Caco-2 (cell line): ENCODE data around the gene CDK5RAP1. TPM values are rescaled to one million over a fixed set of nuclear protein-coding genes. Genes with fewer than 3 reads are reported as not detected.

Experiments used
- BruUV-seq: library from RNA; stranded (reverse); fragments of 400-500 nt; replicated peaks from 2 replicates; lab custom pipeline; 2021; lab: Mats Ljungman, UMichigan
- CTCF ChIA-PET: fragments of 300-600 bp; sonication (Branson Sonifier 250); formaldehyde crosslinking; loops from one replicate; lab custom pipeline; 2022; ENCODE audit warnings: antibody characterized with exemption; lab: Charles Lee
- POLR2A ChIA-PET: fragments of 300-600 bp; sonication (Branson Sonifier 250); formaldehyde crosslinking; loops from one replicate; lab custom pipeline; 2022; ENCODE audit warnings: antibody characterized with exemption; lab: Charles Lee
- DNase-seq, 2 experiments: peaks; one replicate each; pipeline versions ENCODE4 v3.0.0 to v3.0.0-alpha.2; 2020 to 2022
- H3K27me3 ChIP-seq: replicated peaks from 2 replicates; pipeline ENCODE4 v1.6.0; 2011; ENCODE audit warnings: low read length; ENCODE audit not compliant: control insufficient read depth, insufficient read depth
- H3K36me3 ChIP-seq: 2 replicates; pipeline ENCODE4 v1.5.1; 2011; ENCODE audit warnings: low read length; ENCODE audit not compliant: control insufficient read depth, insufficient read depth
- H3K4me1 ChIP-seq: fragments of 250-450 bp; sonication (Bioruptor Pico); 2 replicates; pipeline ENCODE4 v1.5.1; 2020; ENCODE audit warnings: mild to moderate bottlenecking
- H3K4me3 ChIP-seq: 2 replicates; pipeline ENCODE4 v1.5.1; 2011; ENCODE audit warnings: low read depth, mild to moderate bottlenecking, control low read depth, low read length
- H3K9me3 ChIP-seq: fragments of 250-450 bp; sonication (Bioruptor Pico); 2 replicates; pipeline ENCODE4 v1.5.1; 2020; ENCODE audit warnings: mild to moderate bottlenecking, moderate library complexity
- H3K27ac Mint-ChIP-seq: one replicate; pipeline ENCODE4 v1.8.0; 2022; ENCODE audit warnings: mixed read lengths; ENCODE audit not compliant: unreplicated experiment
- H3K27me3 Mint-ChIP-seq: one replicate; pipeline ENCODE4 v1.8.0; 2022; ENCODE audit warnings: mixed read lengths; ENCODE audit not compliant: insufficient read depth, unreplicated experiment
- H3K36me3 Mint-ChIP-seq: one replicate; pipeline ENCODE4 v1.8.0; 2022; ENCODE audit warnings: mild to moderate bottlenecking, mixed read lengths; ENCODE audit not compliant: insufficient read depth, unreplicated experiment
- H3K4me1 Mint-ChIP-seq: one replicate; pipeline ENCODE4 v1.8.0; 2022; ENCODE audit warnings: low read depth, mixed read lengths; ENCODE audit not compliant: unreplicated experiment
- H3K4me3 Mint-ChIP-seq: one replicate; pipeline ENCODE4 v1.8.0; 2022; ENCODE audit warnings: mild to moderate bottlenecking, moderate library complexity, mixed read lengths; ENCODE audit not compliant: unreplicated experiment
- H3K9me3 Mint-ChIP-seq: one replicate; pipeline ENCODE4 v1.8.0; 2022; ENCODE audit warnings: mixed read lengths; ENCODE audit not compliant: unreplicated experiment
- intact Hi-C: fragments of 100-400 bp; cut with micrococcal nuclease; formaldehyde crosslinking; loops from one replicate; pipeline ENCODE4 v1.10.0; 2022; ENCODE audit not compliant: unreplicated experiment
- total RNA-seq: library from RNA; stranded (reverse); gene quantifications from 2 replicates; pipeline ENCODE4 v1.2.3, GENCODE V29; 2022
- TF ChIP-seq, protein P1 (sequence below), 2 experiments: fragments of 200-600 bp in 1 of 2; IDR thresholded peaks; 1 replicate in 1 of 2; 2 replicates in 1 of 2; pipeline versions ENCODE4 v1.5.1 to v1.8.0; 2011 to 2022; ENCODE audit warnings: antibody characterized with exemption in 1 of 2, control low read depth in 1 of 2, inconsistent platforms in 1 of 2, low read depth in 1 of 2, low read length in 1 of 2, mild to moderate bottlenecking in 1 of 2, moderate library complexity in 1 of 2; ENCODE audit not compliant: insufficient read depth in 1 of 2, severe bottlenecking in 1 of 2, unreplicated experiment in 1 of 2

CDK5RAP1 gene
- total RNA-seq, 1 experiment from 2014 or later = 116 TPM

DNA sequence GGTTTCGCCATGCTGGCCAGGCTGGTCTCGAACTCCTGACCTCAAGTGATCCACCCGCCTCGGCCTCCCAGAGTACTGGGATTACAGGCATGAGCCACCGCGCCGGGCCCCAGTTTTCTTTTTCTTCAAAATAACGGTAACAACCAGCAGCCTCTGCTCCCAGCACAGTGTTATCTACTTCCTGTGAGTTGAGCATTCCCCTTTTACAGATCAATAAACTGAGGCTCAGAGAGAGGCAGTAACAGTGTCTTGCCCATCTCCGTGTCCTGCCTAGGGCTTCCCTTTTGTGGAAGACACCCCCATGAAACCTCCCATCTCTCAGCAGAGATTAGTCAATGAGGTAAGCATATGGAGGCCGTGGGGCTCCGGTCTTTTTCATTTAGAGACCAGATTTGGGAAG, 88.7 kb downstream of the CDK5RAP1 start:
- Histone ChIP-seq H3K9me3 (no peaks in the 10 kb centered on the region), H3K36me3 (no peaks in the 10 kb centered on the region), H3K27me3 (no peaks in the 10 kb centered on the region; the same call in 1 of the 2 replicates), H3K4me3 (no peak overlapping the region), H3K4me1 (no peaks in the 10 kb centered on the region)
- DNase-seq = no peak
- H3K4me1 Mint-ChIP-seq = no peaks in the 10 kb centered on the region
- H3K4me3 Mint-ChIP-seq = no peak overlapping the region
- H3K27ac Mint-ChIP-seq = no peak overlapping the region
- CTCF ChIA-PET = interaction anchor here (0.6 kb wide), 1 partner anchor 8 kb away, joined by 4 read pairs; no protein-coding TSS in a partner anchor
- POLR2A ChIA-PET = no interaction called here
- TF ChIP-seq, protein P1, sequence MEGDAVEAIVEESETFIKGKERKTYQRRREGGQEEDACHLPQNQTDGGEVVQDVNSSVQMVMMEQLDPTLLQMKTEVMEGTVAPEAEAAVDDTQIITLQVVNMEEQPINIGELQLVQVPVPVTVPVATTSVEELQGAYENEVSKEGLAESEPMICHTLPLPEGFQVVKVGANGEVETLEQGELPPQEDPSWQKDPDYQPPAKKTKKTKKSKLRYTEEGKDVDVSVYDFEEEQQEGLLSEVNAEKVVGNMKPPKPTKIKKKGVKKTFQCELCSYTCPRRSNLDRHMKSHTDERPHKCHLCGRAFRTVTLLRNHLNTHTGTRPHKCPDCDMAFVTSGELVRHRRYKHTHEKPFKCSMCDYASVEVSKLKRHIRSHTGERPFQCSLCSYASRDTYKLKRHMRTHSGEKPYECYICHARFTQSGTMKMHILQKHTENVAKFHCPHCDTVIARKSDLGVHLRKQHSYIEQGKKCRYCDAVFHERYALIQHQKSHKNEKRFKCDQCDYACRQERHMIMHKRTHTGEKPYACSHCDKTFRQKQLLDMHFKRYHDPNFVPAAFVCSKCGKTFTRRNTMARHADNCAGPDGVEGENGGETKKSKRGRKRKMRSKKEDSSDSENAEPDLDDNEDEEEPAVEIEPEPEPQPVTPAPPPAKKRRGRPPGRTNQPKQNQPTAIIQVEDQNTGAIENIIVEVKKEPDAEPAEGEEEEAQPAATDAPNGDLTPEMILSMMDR (IDR thresholded peaks at IDR 0.05; ENCODE audit: insufficient read depth in 1 of 2, low read depth in 1 of 2, low read length in 1 of 2, severe bottlenecking in 1 of 2, unreplicated experiment in 1 of 2) = no peak
- H3K36me3 Mint-ChIP-seq = no peaks in the 10 kb centered on the region
- BruUV-seq = no TSS peak
- H3K27me3 Mint-ChIP-seq = peaks cover 5% of the 10 kb centered on the region
- H3K9me3 Mint-ChIP-seq = no peaks in the 10 kb centered on the region
- intact Hi-C loops = no loop called here

DNA sequence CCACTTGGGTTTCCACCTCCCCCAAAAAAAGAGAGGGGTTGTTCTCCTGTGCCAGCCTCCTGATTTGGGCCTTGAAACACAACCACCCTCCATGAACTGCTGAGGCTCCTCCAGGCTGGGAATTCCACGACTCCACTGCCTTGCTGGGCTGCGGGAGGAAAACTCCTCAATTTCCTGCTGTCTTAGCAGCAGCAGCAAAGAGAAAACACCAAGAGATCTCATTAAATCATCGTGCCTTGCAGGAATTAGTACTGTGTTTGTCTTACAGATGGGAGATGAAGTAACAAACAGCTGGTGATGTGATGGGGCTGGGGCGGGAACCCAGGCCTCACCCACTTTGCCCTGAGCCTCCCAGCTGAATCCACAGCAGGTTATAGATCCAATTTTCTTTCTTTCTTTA, 89.3 kb downstream of the CDK5RAP1 start:
- no peaks in the 10 kb centered on the region for H3K4me1 Mint-ChIP-seq
- H3K27me3 Mint-ChIP-seq = peaks cover under 1% of the 10 kb centered on the region
- ChIA-PET CTCF (no interaction called here), POLR2A (no interaction called here)
- H3K4me3 ChIP-seq = no peak overlapping the region
- H3K27ac Mint-ChIP-seq = no peak overlapping the region
- no peaks in the 10 kb centered on the region for H3K27me3 ChIP-seq
- TF ChIP-seq, protein P1 (IDR thresholded peaks at IDR 0.05; ENCODE audit: insufficient read depth in 1 of 2, low read depth in 1 of 2, low read length in 1 of 2, severe bottlenecking in 1 of 2, unreplicated experiment in 1 of 2) = no peak
- intact Hi-C loops = no loop called here
- no peaks in the 10 kb centered on the region for H3K4me1 ChIP-seq
- H3K9me3 Mint-ChIP-seq = no peaks in the 10 kb centered on the region
- BruUV-seq = no TSS peak
- no peaks in the 10 kb centered on the region for H3K9me3 ChIP-seq
- no peak overlapping the region for H3K4me3 Mint-ChIP-seq
- H3K36me3 Mint-ChIP-seq = no peaks in the 10 kb centered on the region
- DNase-seq = no peak
- no peaks in the 10 kb centered on the region for H3K36me3 ChIP-seq

DNA sequence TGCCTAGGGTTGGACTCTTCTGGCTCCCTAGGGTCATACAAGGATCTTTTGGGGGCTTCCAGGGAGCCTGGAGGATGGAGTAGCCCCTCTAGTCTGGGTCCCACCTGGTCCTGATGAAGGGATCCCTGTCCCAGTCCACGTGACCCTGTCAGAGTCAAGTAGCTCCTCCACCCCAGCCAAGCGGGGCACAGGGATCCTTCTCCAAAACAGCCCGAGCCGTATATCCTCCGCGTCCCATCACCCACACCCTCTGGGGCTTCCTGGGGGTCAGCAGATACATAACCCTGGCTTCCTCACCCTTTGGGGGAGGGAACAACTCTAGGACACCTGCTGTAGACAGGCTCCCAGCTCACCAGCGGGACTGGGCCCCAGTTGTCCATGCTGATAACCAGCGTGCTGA, 90.3 kb downstream of the CDK5RAP1 start:
- no peaks in the 10 kb centered on the region for H3K9me3 ChIP-seq
- no TSS peak for BruUV-seq
- intact Hi-C loops = no loop called here
- DNase-seq = no peak
- H3K4me1 ChIP-seq = no peaks in the 10 kb centered on the region
- H3K4me3 ChIP-seq = no peak overlapping the region
- TF ChIP-seq, protein P1 (IDR thresholded peaks at IDR 0.05; ENCODE audit: insufficient read depth in 1 of 2, low read depth in 1 of 2, low read length in 1 of 2, severe bottlenecking in 1 of 2, unreplicated experiment in 1 of 2) = no peak
- Mint-ChIP-seq H3K9me3 (no peaks in the 10 kb centered on the region), H3K4me1 (no peaks in the 10 kb centered on the region), H3K27ac (no peak overlapping the region), H3K4me3 (no peak overlapping the region), H3K27me3 (no peaks in the 10 kb centered on the region), H3K36me3 (no peaks in the 10 kb centered on the region)
- CTCF ChIA-PET = no interaction called here
- H3K27me3 ChIP-seq = no peaks in the 10 kb centered on the region
- POLR2A ChIA-PET = no interaction called here
- no peaks in the 10 kb centered on the region for H3K36me3 ChIP-seq
